GM23248 (cell line): ENCODE measurements around the gene HLA-DMA. TPM values are rescaled to one million over a fixed set of nuclear protein-coding genes. Genes with fewer than 3 reads are reported as not detected.

Experiments used
- DNase-seq: peaks from one replicate; pipeline ENCODE4 v3.0.0-alpha.2; 2015
- H2AFZ ChIP-seq: fragments of 200-600 bp; sonication (generic); 2 replicates; pipeline ENCODE4 v1.6.1; 2016; ENCODE audit warnings: antibody characterized with exemption
- H3F3A ChIP-seq: fragments of 200-600 bp; sonication (generic); 2 replicates; pipeline ENCODE4 v1.6.1; 2016; ENCODE audit warnings: mild to moderate bottlenecking, antibody characterized with exemption, mixed run types; ENCODE audit not compliant: insufficient read depth
- H3K27ac ChIP-seq: fragments of 200-600 bp; sonication (generic); 2 replicates; pipeline ENCODE4 v1.5.1; 2016; ENCODE audit warnings: mild to moderate bottlenecking
- H3K27me3 ChIP-seq: fragments of 200-600 bp; sonication (generic); replicated peaks from 2 replicates; pipeline ENCODE4 v1.6.1; 2016; ENCODE audit warnings: mild to moderate bottlenecking; ENCODE audit not compliant: insufficient read depth
- H3K36me3 ChIP-seq: fragments of 200-600 bp; sonication (generic); 2 replicates; pipeline ENCODE4 v1.6.1; 2016; ENCODE audit warnings: low read depth, mild to moderate bottlenecking
- H3K4me1 ChIP-seq: fragments of 200-600 bp; sonication (generic); 2 replicates; pipeline ENCODE4 v1.6.1; 2016; ENCODE audit warnings: mild to moderate bottlenecking; ENCODE audit not compliant: insufficient read depth
- H3K4me2 ChIP-seq: fragments of 200-600 bp; sonication (generic); one replicate; pipeline ENCODE4 v1.6.1; 2016; ENCODE audit warnings: mild to moderate bottlenecking; ENCODE audit not compliant: unreplicated experiment
- H3K4me3 ChIP-seq: fragments of 200-600 bp; sonication (generic); 2 replicates; pipeline ENCODE4 v1.5.1; 2016; ENCODE audit warnings: mild to moderate bottlenecking
- H3K79me2 ChIP-seq: fragments of 200-600 bp; sonication (generic); 2 replicates; pipeline ENCODE4 v1.6.1; 2016; ENCODE audit warnings: mild to moderate bottlenecking; ENCODE audit not compliant: insufficient read depth
- H3K9ac ChIP-seq: fragments of 200-600 bp; sonication (generic); 2 replicates; pipeline ENCODE4 v1.6.1; 2016; ENCODE audit warnings: mild to moderate bottlenecking
- H3K9me2 ChIP-seq: fragments of 200-600 bp; sonication (generic); 2 replicates; pipeline ENCODE4 v1.6.1; 2016; ENCODE audit warnings: mixed run types, mild to moderate bottlenecking, moderate library complexity; ENCODE audit not compliant: insufficient read depth
- H3K9me3 ChIP-seq: fragments of 200-600 bp; sonication (generic); one replicate; pipeline ENCODE4 v1.6.1; 2017; ENCODE audit warnings: low read depth
- H4K20me1 ChIP-seq: fragments of 200-600 bp; sonication (generic); 2 replicates; pipeline ENCODE4 v1.6.0; 2016; ENCODE audit not compliant: insufficient read depth
- EZH2 ChIP-seq: fragments of 200-600 bp; sonication (generic); IDR thresholded peaks from 2 replicates; pipeline ENCODE4 v1.6.1; 2018; ENCODE audit warnings: antibody characterized with exemption, mild to moderate bottlenecking; ENCODE audit not compliant: insufficient read depth, poor library complexity, severe bottlenecking
- EZH2phosphoT487 ChIP-seq: fragments of 200-600 bp; sonication (generic); IDR thresholded peaks from 2 replicates; pipeline ENCODE4 v1.6.1; 2018; ENCODE audit warnings: antibody characterized with exemption, moderate library complexity, mild to moderate bottlenecking, low read depth; ENCODE audit not compliant: insufficient read depth
- WGBS, 2 experiments: methylation state at CpG; one replicate each; pipeline ENCODE4 v1.1.6; 2015 to 2017; ENCODE audit warnings: low lambda C conversion rate in 2 of 2, low coverage in 1 of 2; ENCODE audit errors: missing lambda C conversion rate in 2 of 2; 5-methylcytosine and 5-hydroxymethylcytosine counted together
- in situ Hi-C: fragments of 300-500 bp; cut with MboI; formaldehyde crosslinking; loops from 2 replicates; pipeline ENCODE4 v1.15.0; 2020
- polyA plus RNA-seq: library from polyadenylated mRNA; unstranded; fragments of >200 nt; fragmentation: Nextera tagmentation; extraction: Ambion mirVana; gene quantifications from 2 replicates; pipeline ENCODE4 v1.2.1, GENCODE V29; 2016
- total RNA-seq: library from RNA; depleted of rRNA; stranded (reverse); fragments of >200 nt; shearing (Covaris generic); gene quantifications from 2 replicates; pipeline ENCODE4 v1.2.3, GENCODE V29; 2014

Gene HLA-DMA
- total and polyA plus RNA-seq, 2 experiments from 2014 or later, result 6.2 to 6.3 TPM

- Histone ChIP-seq H4K20me1 (no peaks in the 10 kb centered on the region), H3K27me3 (no peaks in the 10 kb centered on the region), H3K4me3 (no peak overlapping the region), H2AFZ (no peak overlapping the region), H3F3A (peaks cover 7% of the 10 kb centered on the region; the same call in 1 of the 2 replicates), H3K4me1 (peaks cover 19% of the 10 kb centered on the region), H3K9me2 (no peaks in the 10 kb centered on the region), H3K27ac (no peak overlapping the region), H3K9me3 (no peaks in the 10 kb centered on the region), H3K36me3 (no peaks in the 10 kb centered on the region), H3K9ac (no peak overlapping the region), H3K79me2 (peaks cover 67% of the 10 kb centered on the region), H3K4me2 (no peak overlapping the region)
- in situ Hi-C loops, result no loop called here
- no peak for DNase-seq
- TF ChIP-seq EZH2phosphoT487 (no peak), EZH2 (no peak)
- 87% methylated on average over 1 of the region's 1 CpG for WGBS, 2 experiments
Measured at GRCh38 chr6:32962213-32962826, 9.4 kb upstream of the HLA-DMA start.

- no peaks in the 10 kb centered on the region for H3F3A ChIP-seq
- no peak overlapping the region for H3K9ac ChIP-seq
- H3K9me3 ChIP-seq, result no peaks in the 10 kb centered on the region
- no peaks in the 10 kb centered on the region for H3K27me3 ChIP-seq
- no peak for DNase-seq
- no peak overlapping the region for H2AFZ ChIP-seq
- no peaks in the 10 kb centered on the region for H3K36me3 ChIP-seq
- no peak for TF ChIP-seq EZH2
- no peak for TF ChIP-seq EZH2phosphoT487
- H3K4me2 ChIP-seq, result no peak overlapping the region
- peaks cover 50% of the 10 kb centered on the region for H3K79me2 ChIP-seq
- WGBS, 2 experiments, result 97 to 98% methylated on average over 5 of the region's 5 CpGs
- peaks cover 1% of the 10 kb centered on the region; the same call in 1 of the 2 replicates for H3K4me1 ChIP-seq
- H4K20me1 ChIP-seq, result no peaks in the 10 kb centered on the region
- H3K9me2 ChIP-seq, result no peaks in the 10 kb centered on the region
- in situ Hi-C loops, result no loop called here
- no peak overlapping the region for H3K4me3 ChIP-seq
- no peak overlapping the region for H3K27ac ChIP-seq
Measured at GRCh38 chr6:32960563-32960962, 7.7 kb upstream of the HLA-DMA start.

GRCh38 chr6:32956176-32956575 is 3.3 kb upstream of the HLA-DMA start:
- Histone ChIP-seq H2AFZ (no peak overlapping the region), H3K4me2 (no peak overlapping the region), H3F3A (0 out of 2 replicates have a peak, but pooled peaks cover 12% of the 10 kb centered on the region), H3K9me3 (no peaks in the 10 kb centered on the region), H3K4me3 (no peak overlapping the region), H3K79me2 (peaks cover 6% of the 10 kb centered on the region), H3K27ac (no peak overlapping the region), H3K9me2 (no peaks in the 10 kb centered on the region), H3K36me3 (no peaks in the 10 kb centered on the region), H3K27me3 (no peaks in the 10 kb centered on the region), H3K4me1 (peaks cover 4% of the 10 kb centered on the region; the same call in 1 of the 2 replicates), H4K20me1 (no peaks in the 10 kb centered on the region), H3K9ac (no peak overlapping the region)
- whole genome bisulfite sequencing, 2 experiments, result 92 to 98% methylated on average over 2 of the region's 2 CpGs
- no peak for DNase-seq
- TF ChIP-seq EZH2phosphoT487 (no peak), EZH2 (no peak)
- in situ Hi-C loops, result no loop called here

- peaks cover 4% of the 10 kb centered on the region; the same call in 1 of the 2 replicates for H3K4me1 ChIP-seq
- 30 to 38% methylated on average over 3 of the region's 3 CpGs for WGBS, 2 experiments
Measured at GRCh38 chr6:32954986-32955802, 2.3 kb upstream of the HLA-DMA start.

More at GRCh38 chr6:32954986-32955802, 2.3 kb upstream of the HLA-DMA start:
- H3K4me2 ChIP-seq, result no peak overlapping the region
- H3K9me3 ChIP-seq, result no peaks in the 10 kb centered on the region
- H3K9me2 ChIP-seq, result no peaks in the 10 kb centered on the region
- H2AFZ ChIP-seq, result no peak overlapping the region
- TF ChIP-seq EZH2phosphoT487 (no peak), EZH2 (no peak)
- H3K27me3 ChIP-seq, result no peaks in the 10 kb centered on the region
- H3K9ac ChIP-seq, result no peak overlapping the region
- in situ Hi-C loops, result no loop called here
- no peak overlapping the region for H3K27ac ChIP-seq
- DNase-seq, result peak; percentile 54
- no peak overlapping the region for H3K4me3 ChIP-seq
- no peaks in the 10 kb centered on the region for H3K36me3 ChIP-seq
- H3F3A ChIP-seq, result 0 out of 2 replicates have a peak, but pooled peaks cover 12% of the 10 kb centered on the region
- H4K20me1 ChIP-seq, result no peaks in the 10 kb centered on the region
- no peaks in the 10 kb centered on the region for H3K79me2 ChIP-seq
